RWPE2 (cell line): ENCODE measurements around the gene COL23A1.
A peak's percentile ranks its signal among the peaks of the same experiment; 100 is the strongest.

Experiments used
- ATAC-seq: fragments of 200-7000 bp; cut with Tn5 transposase; 3 replicates; pipeline ENCODE4 v1.9.1; 2021; ENCODE audit warnings: low read depth
- DNase-seq: peaks from one replicate; pipeline ENCODE4 v3.0.0-alpha.2; 2020; ENCODE audit warnings: low spot score
- H3K27ac ChIP-seq: fragments of 450-650 bp; 2 replicates; pipeline ENCODE4 v1.5.1; 2017; ENCODE audit warnings: mild to moderate bottlenecking; ENCODE audit not compliant: poor library complexity, severe bottlenecking
- H3K27me3 ChIP-seq: fragments of 250-450 bp; sonication (Bioruptor Pico); 2 replicates; pipeline ENCODE4 v1.5.1; 2021; ENCODE audit warnings: mild to moderate bottlenecking, moderate library complexity; ENCODE audit not compliant: insufficient read depth, poor library complexity, severe bottlenecking
- H3K36me3 ChIP-seq: fragments of 250-450 bp; sonication (Bioruptor Pico); 2 replicates; pipeline ENCODE4 v1.5.1; 2020; ENCODE audit warnings: low read depth, mild to moderate bottlenecking, moderate library complexity
- H3K4me1 ChIP-seq: fragments of 250-450 bp; sonication (Bioruptor Pico); 2 replicates; pipeline ENCODE4 v1.5.1; 2021; ENCODE audit warnings: mild to moderate bottlenecking, moderate library complexity; ENCODE audit not compliant: insufficient read depth, poor library complexity, severe bottlenecking
- H3K4me3 ChIP-seq: fragments of 250-450 bp; sonication (Bioruptor Pico); 2 replicates; pipeline ENCODE4 v1.5.1; 2021; ENCODE audit warnings: mild to moderate bottlenecking, moderate library complexity; ENCODE audit not compliant: severe bottlenecking
- H3K9me3 ChIP-seq: fragments of 250-450 bp; sonication (Bioruptor Pico); 2 replicates; pipeline ENCODE4 v1.5.1; 2021; ENCODE audit warnings: mild to moderate bottlenecking, moderate library complexity; ENCODE audit not compliant: severe bottlenecking
- TF ChIP-seq, protein P1 (sequence below): fragments of 450-650 bp; IDR thresholded peaks from one replicate; pipeline ENCODE4 v1.5.1; 2017; ENCODE audit warnings: mild to moderate bottlenecking, moderate library complexity; ENCODE audit not compliant: poor library complexity, severe bottlenecking

COL23A1 gene

DNA sequence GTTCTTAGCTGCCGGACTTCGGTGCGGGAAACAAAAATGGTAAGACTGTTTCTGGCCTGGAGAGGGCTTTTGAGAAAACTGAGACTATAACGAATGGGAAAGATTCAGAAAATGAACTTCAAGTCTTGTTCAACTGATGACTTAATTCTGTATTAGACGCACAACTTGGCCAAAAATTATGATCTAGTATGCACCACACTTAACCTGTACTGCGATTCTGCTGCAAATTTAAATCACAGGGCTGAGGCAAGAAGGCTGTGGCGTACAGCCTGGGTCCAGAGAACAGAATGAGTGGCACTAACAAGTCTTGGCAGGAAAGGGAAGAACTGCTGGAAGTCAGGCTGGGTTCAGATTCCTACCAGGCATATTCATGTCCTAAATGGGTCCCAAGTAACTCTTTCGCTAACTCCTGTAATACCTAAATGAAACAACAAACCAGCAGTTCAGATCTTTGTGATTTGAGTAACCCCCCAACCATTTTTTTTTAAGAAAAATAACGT is 781 bp upstream of the COL23A1 start:
- no peak for DNase-seq
- Histone ChIP-seq H3K4me3 (no peak overlapping the region), H3K27me3 (peaks cover 28% of the 10 kb centered on the region), H3K27ac (no peak overlapping the region), H3K4me1 (peaks cover 9% of the 10 kb centered on the region), H3K9me3 (peaks cover 11% of the 10 kb centered on the region), H3K36me3 (peaks cover 4% of the 10 kb centered on the region; the same call in 1 of the 2 replicates)
- ATAC-seq = peak; percentile 66
- TF ChIP-seq, protein P1, sequence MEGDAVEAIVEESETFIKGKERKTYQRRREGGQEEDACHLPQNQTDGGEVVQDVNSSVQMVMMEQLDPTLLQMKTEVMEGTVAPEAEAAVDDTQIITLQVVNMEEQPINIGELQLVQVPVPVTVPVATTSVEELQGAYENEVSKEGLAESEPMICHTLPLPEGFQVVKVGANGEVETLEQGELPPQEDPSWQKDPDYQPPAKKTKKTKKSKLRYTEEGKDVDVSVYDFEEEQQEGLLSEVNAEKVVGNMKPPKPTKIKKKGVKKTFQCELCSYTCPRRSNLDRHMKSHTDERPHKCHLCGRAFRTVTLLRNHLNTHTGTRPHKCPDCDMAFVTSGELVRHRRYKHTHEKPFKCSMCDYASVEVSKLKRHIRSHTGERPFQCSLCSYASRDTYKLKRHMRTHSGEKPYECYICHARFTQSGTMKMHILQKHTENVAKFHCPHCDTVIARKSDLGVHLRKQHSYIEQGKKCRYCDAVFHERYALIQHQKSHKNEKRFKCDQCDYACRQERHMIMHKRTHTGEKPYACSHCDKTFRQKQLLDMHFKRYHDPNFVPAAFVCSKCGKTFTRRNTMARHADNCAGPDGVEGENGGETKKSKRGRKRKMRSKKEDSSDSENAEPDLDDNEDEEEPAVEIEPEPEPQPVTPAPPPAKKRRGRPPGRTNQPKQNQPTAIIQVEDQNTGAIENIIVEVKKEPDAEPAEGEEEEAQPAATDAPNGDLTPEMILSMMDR = peak; percentile 59

DNA sequence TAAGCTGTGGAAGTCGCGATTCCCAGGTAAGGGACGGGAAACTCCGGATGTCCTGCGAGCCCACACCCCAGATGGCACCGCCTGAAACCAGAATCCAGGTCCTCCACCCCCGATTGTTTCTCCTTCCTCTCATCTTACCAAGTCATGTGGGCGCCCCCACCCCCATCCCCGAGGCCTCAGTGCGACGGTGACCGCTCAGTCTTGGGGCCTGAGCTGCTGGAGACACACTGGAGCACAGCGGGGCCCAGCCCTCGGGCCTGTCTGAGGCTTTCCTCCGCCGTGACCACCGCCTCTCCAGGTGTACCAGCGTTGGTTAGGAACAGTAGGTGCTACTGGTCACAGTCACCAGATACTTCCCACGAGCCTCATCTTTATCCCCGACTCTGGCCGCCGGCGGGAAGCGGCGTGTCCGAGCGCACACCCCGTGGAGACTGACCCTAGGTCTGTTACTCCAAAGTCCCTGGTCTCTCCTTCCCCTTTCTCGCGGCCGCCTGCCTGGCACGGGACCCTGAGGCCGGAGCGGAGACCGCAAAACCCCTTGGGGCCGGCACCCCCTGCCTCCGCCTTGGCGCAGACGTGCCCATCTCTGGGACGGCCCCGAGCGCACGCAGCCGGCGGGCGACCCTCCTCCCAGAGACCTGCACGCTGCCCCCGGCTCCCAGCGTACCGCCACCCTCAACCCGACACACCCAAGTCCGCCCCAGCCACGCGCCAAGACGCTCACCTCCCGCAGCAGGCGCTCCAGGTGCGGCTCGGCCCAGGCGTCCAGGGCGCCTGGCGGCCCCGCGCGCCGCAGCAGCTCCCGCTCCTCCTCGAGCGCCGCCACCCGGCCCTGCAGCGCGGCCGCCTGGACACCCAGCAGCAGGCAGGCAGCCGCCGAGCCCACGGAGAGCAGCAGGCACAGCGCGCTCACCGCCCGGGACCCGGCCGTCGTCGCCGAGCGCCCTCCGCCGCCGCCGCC is 733 bp downstream of the COL23A1 start:
- H3K27me3 ChIP-seq = peaks cover 28% of the 10 kb centered on the region
- DNase-seq = no peak
- ATAC-seq = peak; percentile 3; the same call in 1 of the 3 replicates
- H3K4me3 ChIP-seq = peak overlapping the region; percentile 26
- H3K36me3 ChIP-seq = no peaks in the 10 kb centered on the region
- TF ChIP-seq, protein P1 = no peak
- no peaks in the 10 kb centered on the region for H3K9me3 ChIP-seq
- peaks cover 9% of the 10 kb centered on the region for H3K4me1 ChIP-seq
- no peak overlapping the region for H3K27ac ChIP-seq

DNA sequence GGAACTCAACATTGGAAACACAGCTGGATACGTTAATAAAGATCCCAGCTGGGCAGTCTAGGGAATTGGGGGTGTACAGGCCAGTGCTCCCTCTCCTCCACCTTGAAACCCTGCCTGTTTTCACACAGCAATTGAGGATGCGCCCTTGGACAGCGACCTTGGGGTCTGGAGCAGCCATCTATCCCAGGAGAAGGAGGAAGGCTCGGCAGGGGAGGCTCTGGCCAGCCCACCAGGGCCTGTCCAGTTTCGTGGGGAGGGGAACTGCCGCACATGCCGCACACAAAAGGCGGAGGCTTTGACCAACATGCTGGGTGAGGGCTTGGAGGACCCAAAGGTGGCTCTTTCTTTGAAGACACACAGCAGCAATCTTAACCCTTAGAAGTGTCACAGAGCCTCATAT is 1.4 kb downstream of the COL23A1 start:
- H3K27me3 ChIP-seq = peaks cover 28% of the 10 kb centered on the region
- peaks cover 9% of the 10 kb centered on the region for H3K4me1 ChIP-seq
- no peak overlapping the region for H3K4me3 ChIP-seq
- H3K36me3 ChIP-seq = no peaks in the 10 kb centered on the region
- ATAC-seq = no peak
- TF ChIP-seq, protein P1 = no peak
- no peak overlapping the region for H3K27ac ChIP-seq
- H3K9me3 ChIP-seq = no peaks in the 10 kb centered on the region
- DNase-seq = no peak

DNA sequence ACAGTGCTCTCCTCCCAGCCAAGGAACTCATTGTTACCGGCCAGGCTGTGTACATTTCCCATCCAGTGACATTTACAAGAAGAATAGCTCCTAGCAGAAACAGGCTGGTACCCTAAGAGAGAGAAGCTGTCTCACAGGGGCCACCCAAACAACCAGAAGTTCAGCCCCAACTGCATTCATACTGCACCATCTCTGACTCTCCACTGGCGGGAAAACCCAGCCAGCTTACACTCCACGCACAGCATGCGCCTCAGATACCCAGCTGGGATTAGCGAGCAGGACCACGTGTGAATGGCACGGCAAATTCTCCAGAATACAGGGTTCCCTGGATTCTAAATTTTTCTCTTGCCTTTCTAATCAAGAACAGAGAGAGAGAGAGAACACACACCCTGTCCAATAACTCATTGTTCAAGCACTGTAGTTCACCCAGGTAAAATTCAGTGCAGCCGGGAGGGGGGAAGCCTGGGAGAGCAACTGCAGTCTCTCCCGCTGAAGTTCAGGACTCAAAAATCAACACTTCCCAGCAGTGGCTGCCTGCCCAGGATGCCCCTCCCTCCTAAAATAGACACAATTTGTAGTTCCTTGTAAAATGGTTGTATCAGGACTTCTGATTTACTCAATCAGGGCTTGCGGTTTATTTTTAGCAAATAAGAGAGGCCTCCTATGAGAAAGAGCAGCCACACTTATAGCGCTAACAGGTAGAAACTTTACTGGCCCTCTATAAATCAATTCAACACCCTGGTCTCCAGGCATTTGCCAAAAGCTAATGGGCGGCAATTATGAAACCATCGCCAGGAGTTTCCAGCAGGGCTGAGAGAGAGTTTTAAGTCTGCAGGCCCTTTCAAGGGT is 2.2 kb downstream of the COL23A1 start:
- Histone ChIP-seq H3K4me3 (no peak overlapping the region), H3K36me3 (no peaks in the 10 kb centered on the region), H3K9me3 (no peaks in the 10 kb centered on the region), H3K4me1 (peaks cover 9% of the 10 kb centered on the region), H3K27me3 (peaks cover 28% of the 10 kb centered on the region), H3K27ac (no peak overlapping the region)
- ATAC-seq = no peak
- TF ChIP-seq, protein P1 = no peak
- no peak for DNase-seq
